HL-60 (cell line): ENCODE measurements around the gene LTA4H.

Experiments
- DNase-seq, 2 experiments: peaks; one replicate each; pipeline ENCODE4 v3.0.0-alpha.2; 2010 to 2020; ENCODE audit warnings: low read depth in 1 of 2, low spot score in 1 of 2
- H3K27ac ChIP-seq: fragments of 250-450 bp; sonication (Bioruptor Pico); replicated peaks from 2 replicates; pipeline ENCODE4 v1.5.1; 2020; ENCODE audit warnings: mild to moderate bottlenecking, moderate library complexity
- H3K27me3 ChIP-seq: fragments of 250-450 bp; sonication (Bioruptor Pico); 2 replicates; pipeline ENCODE4 v1.5.1; 2021; ENCODE audit warnings: mild to moderate bottlenecking, moderate library complexity; ENCODE audit not compliant: insufficient read depth, poor library complexity, severe bottlenecking
- H3K4me3 ChIP-seq: replicated peaks from 2 replicates; pipeline ENCODE4 v1.5.1; 2011; ENCODE audit warnings: mild to moderate bottlenecking, control low read depth, low read length; ENCODE audit not compliant: insufficient read depth
- GABPA ChIP-seq: IDR thresholded peaks from 2 replicates; pipeline ENCODE4 v1.6.1; 2012; ENCODE audit warnings: low read depth
- POLR2AphosphoS5 ChIP-seq: IDR thresholded peaks from 2 replicates; pipeline ENCODE4 v1.6.1; 2012; ENCODE audit warnings: low read depth
- SPI1 ChIP-seq: IDR thresholded peaks from 2 replicates; pipeline ENCODE4 v1.6.1; 2012; ENCODE audit warnings: low read depth, mild to moderate bottlenecking, borderline replicate concordance
- TF ChIP-seq, protein P1 (sequence below): IDR thresholded peaks from one replicate; pipeline ENCODE4 v1.5.1; 2011; ENCODE audit warnings: low read length, control low read depth, inconsistent platforms; ENCODE audit not compliant: insufficient read depth
- TF ChIP-seq, protein P2 (sequence below): IDR thresholded peaks from 2 replicates; pipeline ENCODE4 v1.6.1; 2012; ENCODE audit warnings: low read depth; ENCODE audit not compliant: insufficient replicate concordance

The LTA4H gene

GRCh38 chr12:95978774-95979173, 56.6 kb downstream of the LTA4H start:
- no peak for DNase-seq
- Histone ChIP-seq H3K27me3 (no peaks in the 10 kb centered on the region), H3K27ac (no peak overlapping the region), H3K4me3 (no peak overlapping the region)
- TF ChIP-seq GABPA = no peak

DNA sequence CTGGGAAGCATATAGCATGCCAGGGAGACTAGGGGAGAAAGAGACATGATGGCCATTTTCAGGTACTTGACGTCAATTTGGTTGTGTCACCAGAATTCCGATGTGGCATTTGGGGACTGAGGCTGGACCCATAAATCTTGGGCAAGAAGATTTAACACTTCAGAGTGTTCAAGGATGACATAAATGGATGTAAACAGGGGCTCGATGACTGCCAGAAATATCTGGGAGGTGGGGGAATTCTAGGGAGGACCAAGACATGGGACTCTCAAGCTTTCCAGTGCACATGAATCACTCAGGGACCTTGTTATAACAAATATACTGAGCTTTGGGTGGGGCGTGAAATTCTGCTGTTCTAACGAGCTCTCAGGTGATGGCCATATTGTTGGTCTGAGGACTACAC, 57.0 kb downstream of the LTA4H start:
- Histone ChIP-seq H3K27me3 (no peaks in the 10 kb centered on the region), H3K27ac (no peak overlapping the region), H3K4me3 (no peak overlapping the region)
- TF ChIP-seq SPI1 (no peak), POLR2AphosphoS5 (no peak), GABPA (no peak)
- TF ChIP-seq, protein P1, sequence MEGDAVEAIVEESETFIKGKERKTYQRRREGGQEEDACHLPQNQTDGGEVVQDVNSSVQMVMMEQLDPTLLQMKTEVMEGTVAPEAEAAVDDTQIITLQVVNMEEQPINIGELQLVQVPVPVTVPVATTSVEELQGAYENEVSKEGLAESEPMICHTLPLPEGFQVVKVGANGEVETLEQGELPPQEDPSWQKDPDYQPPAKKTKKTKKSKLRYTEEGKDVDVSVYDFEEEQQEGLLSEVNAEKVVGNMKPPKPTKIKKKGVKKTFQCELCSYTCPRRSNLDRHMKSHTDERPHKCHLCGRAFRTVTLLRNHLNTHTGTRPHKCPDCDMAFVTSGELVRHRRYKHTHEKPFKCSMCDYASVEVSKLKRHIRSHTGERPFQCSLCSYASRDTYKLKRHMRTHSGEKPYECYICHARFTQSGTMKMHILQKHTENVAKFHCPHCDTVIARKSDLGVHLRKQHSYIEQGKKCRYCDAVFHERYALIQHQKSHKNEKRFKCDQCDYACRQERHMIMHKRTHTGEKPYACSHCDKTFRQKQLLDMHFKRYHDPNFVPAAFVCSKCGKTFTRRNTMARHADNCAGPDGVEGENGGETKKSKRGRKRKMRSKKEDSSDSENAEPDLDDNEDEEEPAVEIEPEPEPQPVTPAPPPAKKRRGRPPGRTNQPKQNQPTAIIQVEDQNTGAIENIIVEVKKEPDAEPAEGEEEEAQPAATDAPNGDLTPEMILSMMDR = no peak
- TF ChIP-seq, protein P2, sequence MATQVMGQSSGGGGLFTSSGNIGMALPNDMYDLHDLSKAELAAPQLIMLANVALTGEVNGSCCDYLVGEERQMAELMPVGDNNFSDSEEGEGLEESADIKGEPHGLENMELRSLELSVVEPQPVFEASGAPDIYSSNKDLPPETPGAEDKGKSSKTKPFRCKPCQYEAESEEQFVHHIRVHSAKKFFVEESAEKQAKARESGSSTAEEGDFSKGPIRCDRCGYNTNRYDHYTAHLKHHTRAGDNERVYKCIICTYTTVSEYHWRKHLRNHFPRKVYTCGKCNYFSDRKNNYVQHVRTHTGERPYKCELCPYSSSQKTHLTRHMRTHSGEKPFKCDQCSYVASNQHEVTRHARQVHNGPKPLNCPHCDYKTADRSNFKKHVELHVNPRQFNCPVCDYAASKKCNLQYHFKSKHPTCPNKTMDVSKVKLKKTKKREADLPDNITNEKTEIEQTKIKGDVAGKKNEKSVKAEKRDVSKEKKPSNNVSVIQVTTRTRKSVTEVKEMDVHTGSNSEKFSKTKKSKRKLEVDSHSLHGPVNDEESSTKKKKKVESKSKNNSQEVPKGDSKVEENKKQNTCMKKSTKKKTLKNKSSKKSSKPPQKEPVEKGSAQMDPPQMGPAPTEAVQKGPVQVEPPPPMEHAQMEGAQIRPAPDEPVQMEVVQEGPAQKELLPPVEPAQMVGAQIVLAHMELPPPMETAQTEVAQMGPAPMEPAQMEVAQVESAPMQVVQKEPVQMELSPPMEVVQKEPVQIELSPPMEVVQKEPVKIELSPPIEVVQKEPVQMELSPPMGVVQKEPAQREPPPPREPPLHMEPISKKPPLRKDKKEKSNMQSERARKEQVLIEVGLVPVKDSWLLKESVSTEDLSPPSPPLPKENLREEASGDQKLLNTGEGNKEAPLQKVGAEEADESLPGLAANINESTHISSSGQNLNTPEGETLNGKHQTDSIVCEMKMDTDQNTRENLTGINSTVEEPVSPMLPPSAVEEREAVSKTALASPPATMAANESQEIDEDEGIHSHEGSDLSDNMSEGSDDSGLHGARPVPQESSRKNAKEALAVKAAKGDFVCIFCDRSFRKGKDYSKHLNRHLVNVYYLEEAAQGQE = no peak
- no peak for DNase-seq

- TF ChIP-seq, protein P2 = no peak
- TF ChIP-seq, protein P1 = no peak
- TF ChIP-seq POLR2AphosphoS5 = no peak
- no peak for TF ChIP-seq SPI1
- TF ChIP-seq GABPA = no peak
- no peaks in the 10 kb centered on the region for H3K27me3 ChIP-seq
- no peak for DNase-seq
- H3K27ac ChIP-seq = no peak overlapping the region
- no peak overlapping the region for H3K4me3 ChIP-seq
Measured at GRCh38 chr12:95977764-95978305, 57.6 kb downstream of the LTA4H start.

- Histone ChIP-seq H3K27ac (no peak overlapping the region), H3K27me3 (no peaks in the 10 kb centered on the region), H3K4me3 (no peak overlapping the region)
- TF ChIP-seq SPI1 = no peak
- TF ChIP-seq, protein P2 = no peak
- DNase-seq = no peak
Measured at GRCh38 chr12:95976416-95976832, 59.0 kb downstream of the LTA4H start.
